GM12878 (cell line): ENCODE data around the gene UBASH3A.

Source experiments
- CTCF ChIP-seq, 3 experiments: IDR thresholded peaks in 2 of 3; conservative IDR thresholded peaks in 1 of 3; 2 replicates each; pipeline ENCODE4 v1.5.1; 2011; ENCODE audit warnings: low read depth in 3 of 3, low read length in 3 of 3, mild to moderate bottlenecking in 3 of 3, control low read depth in 2 of 3, moderate library complexity in 2 of 3, inconsistent platforms in 1 of 3, mixed read lengths in 1 of 3; ENCODE audit not compliant: control insufficient read depth in 2 of 3, insufficient read depth in 1 of 3; ENCODE audit errors: extremely low read depth in 1 of 3
- EZH2 ChIP-seq: IDR thresholded peaks from 2 replicates; pipeline ENCODE4 v1.6.1; 2012; ENCODE audit warnings: low read depth, mild to moderate bottlenecking, control low read depth, inconsistent platforms, low read length, borderline replicate concordance; ENCODE audit not compliant: control insufficient read depth
- IKZF1 ChIP-seq: fragments of 450-650 bp; conservative IDR thresholded peaks from 2 replicates; pipeline ENCODE4 v1.6.1; 2017; ENCODE audit warnings: antibody characterized with exemption, mild to moderate bottlenecking
- NFYA ChIP-seq: IDR thresholded peaks from 2 replicates; pipeline ENCODE4 v1.6.1; 2011; ENCODE audit warnings: low read depth, mild to moderate bottlenecking, low read length, improper control_type of control experiment, borderline replicate concordance
- POLR2A ChIP-seq: IDR thresholded peaks from 2 replicates; pipeline ENCODE4 v1.6.1; 2011; ENCODE audit warnings: low read depth, mild to moderate bottlenecking, low read length
- POLR2AphosphoS5 ChIP-seq: IDR thresholded peaks from 2 replicates; pipeline ENCODE4 v1.6.1; 2011; ENCODE audit warnings: mild to moderate bottlenecking, low read length, inconsistent platforms
- RAD21 ChIP-seq: IDR thresholded peaks from 2 replicates; pipeline ENCODE4 v1.6.1; 2011; ENCODE audit warnings: mild to moderate bottlenecking, low read depth, low read length, moderate library complexity; ENCODE audit not compliant: insufficient read depth
- SMC3 ChIP-seq: IDR thresholded peaks from 2 replicates; pipeline ENCODE4 v1.6.1; 2011; ENCODE audit warnings: low read length, improper control_type of control experiment, borderline replicate concordance
- TBL1XR1 ChIP-seq: IDR thresholded peaks from 2 replicates; pipeline ENCODE4 v1.6.1; 2012; ENCODE audit warnings: low read depth, low read length, improper control_type of control experiment
- ZSCAN29 ChIP-seq: fragments of 450-650 bp; IDR thresholded peaks from 2 replicates; pipeline ENCODE4 v1.6.1; 2017; ENCODE audit warnings: mild to moderate bottlenecking, moderate library complexity
- TF ChIP-seq, protein P1 (sequence below): IDR thresholded peaks from 2 replicates; pipeline ENCODE4 v1.6.1; 2011; ENCODE audit warnings: borderline replicate concordance, low read depth, mild to moderate bottlenecking, moderate library complexity, mixed read lengths, low read length; ENCODE audit not compliant: insufficient read depth; ENCODE audit errors: extremely low read length

- TF ChIP-seq RAD21 (no peak), SMC3 (no peak), NFYA (no peak), IKZF1 (peak; percentile 54; the same call in 1 of the 2 replicates), POLR2A (peak; percentile 69), POLR2AphosphoS5 (no peak; the same call in 1 of the 2 replicates), EZH2 (no peak), CTCF (IDR thresholded peaks at IDR 0.05 in 2 of 3, conservative IDR thresholded peaks at IDR 0.05 in 1 of 3; ENCODE audit: control insufficient read depth in 2 of 3, extremely low read depth in 1 of 3, insufficient read depth in 1 of 3, low read depth in 3 of 3, low read length in 3 of 3) (no peak; a peak in 1 of 6 replicates), ZSCAN29 (no peak), TBL1XR1 (no peak; the same call in 1 of the 2 replicates)
- TF ChIP-seq, protein P1, sequence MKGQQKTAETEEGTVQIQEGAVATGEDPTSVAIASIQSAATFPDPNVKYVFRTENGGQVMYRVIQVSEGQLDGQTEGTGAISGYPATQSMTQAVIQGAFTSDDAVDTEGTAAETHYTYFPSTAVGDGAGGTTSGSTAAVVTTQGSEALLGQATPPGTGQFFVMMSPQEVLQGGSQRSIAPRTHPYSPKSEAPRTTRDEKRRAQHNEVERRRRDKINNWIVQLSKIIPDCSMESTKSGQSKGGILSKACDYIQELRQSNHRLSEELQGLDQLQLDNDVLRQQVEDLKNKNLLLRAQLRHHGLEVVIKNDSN = no peak
These were observed 92.6 kb downstream of the UBASH3A start, which contains the start of gene RSPH1 for GRCh38 chr21:42496120-42496838.
